KMS-11 (cell line): ENCODE data around the gene UTP3.
"Not testable (repeated sequence)": the region's sequence is repeated elsewhere in the genome, so short reads cannot be mapped to it uniquely, and the experiment has no call there.

Experiments
- H2AFZ ChIP-seq: fragments of 200-600 bp; sonication (generic); 2 replicates; pipeline ENCODE4 v1.6.1; 2016; ENCODE audit warnings: antibody characterized with exemption, mixed run types, low read depth
- H3K27ac ChIP-seq: fragments of 200-600 bp; sonication (generic); 2 replicates; pipeline ENCODE4 v1.6.1; 2016; ENCODE audit warnings: mild to moderate bottlenecking, mixed run types
- H3K27me3 ChIP-seq: fragments of 200-600 bp; sonication (generic); 2 replicates; pipeline ENCODE4 v1.6.1; 2017; ENCODE audit warnings: mild to moderate bottlenecking, low read depth, mixed run types, moderate library complexity; ENCODE audit not compliant: insufficient read depth
- H3K36me3 ChIP-seq: fragments of 200-600 bp; sonication (generic); 2 replicates; pipeline ENCODE4 v1.6.1; 2017; ENCODE audit warnings: mild to moderate bottlenecking, mixed run types; ENCODE audit not compliant: insufficient read depth
- H3K4me1 ChIP-seq: fragments of 200-600 bp; sonication (generic); 2 replicates; pipeline ENCODE4 v1.6.1; 2016; ENCODE audit warnings: mild to moderate bottlenecking, low read depth, mixed run types; ENCODE audit not compliant: poor library complexity, severe bottlenecking
- H3K4me2 ChIP-seq: fragments of 200-600 bp; sonication (generic); 2 replicates; pipeline ENCODE4 v1.7.0; 2016; ENCODE audit warnings: mild to moderate bottlenecking, mixed run types
- H3K4me3 ChIP-seq: fragments of 200-600 bp; sonication (generic); IDR thresholded peaks from 2 replicates; pipeline ENCODE4 v1.6.1; 2017; ENCODE audit warnings: low read depth, low read length, mixed read lengths; ENCODE audit not compliant: insufficient read depth
- H3K79me2 ChIP-seq: fragments of 200-600 bp; sonication (generic); 2 replicates; pipeline ENCODE4 v1.6.1; 2016; ENCODE audit warnings: low read depth, mixed run types; ENCODE audit not compliant: insufficient read depth
- H3K9ac ChIP-seq: fragments of 200-600 bp; sonication (generic); 2 replicates; pipeline ENCODE4 v1.6.1; 2016; ENCODE audit warnings: mild to moderate bottlenecking, mixed run types
- H4K20me1 ChIP-seq: fragments of 200-600 bp; sonication (generic); 2 replicates; pipeline ENCODE4 v1.6.1; 2016; ENCODE audit warnings: mild to moderate bottlenecking, mixed run types; ENCODE audit not compliant: insufficient read depth
- TF ChIP-seq, protein P1 (sequence below): fragments of 200-600 bp; sonication (generic); conservative IDR thresholded peaks from 2 replicates; pipeline ENCODE4 v1.6.1; 2017; ENCODE audit warnings: low read depth, mild to moderate bottlenecking, antibody characterized with exemption, low read length, moderate library complexity, mixed read lengths

UTP3 gene

DNA sequence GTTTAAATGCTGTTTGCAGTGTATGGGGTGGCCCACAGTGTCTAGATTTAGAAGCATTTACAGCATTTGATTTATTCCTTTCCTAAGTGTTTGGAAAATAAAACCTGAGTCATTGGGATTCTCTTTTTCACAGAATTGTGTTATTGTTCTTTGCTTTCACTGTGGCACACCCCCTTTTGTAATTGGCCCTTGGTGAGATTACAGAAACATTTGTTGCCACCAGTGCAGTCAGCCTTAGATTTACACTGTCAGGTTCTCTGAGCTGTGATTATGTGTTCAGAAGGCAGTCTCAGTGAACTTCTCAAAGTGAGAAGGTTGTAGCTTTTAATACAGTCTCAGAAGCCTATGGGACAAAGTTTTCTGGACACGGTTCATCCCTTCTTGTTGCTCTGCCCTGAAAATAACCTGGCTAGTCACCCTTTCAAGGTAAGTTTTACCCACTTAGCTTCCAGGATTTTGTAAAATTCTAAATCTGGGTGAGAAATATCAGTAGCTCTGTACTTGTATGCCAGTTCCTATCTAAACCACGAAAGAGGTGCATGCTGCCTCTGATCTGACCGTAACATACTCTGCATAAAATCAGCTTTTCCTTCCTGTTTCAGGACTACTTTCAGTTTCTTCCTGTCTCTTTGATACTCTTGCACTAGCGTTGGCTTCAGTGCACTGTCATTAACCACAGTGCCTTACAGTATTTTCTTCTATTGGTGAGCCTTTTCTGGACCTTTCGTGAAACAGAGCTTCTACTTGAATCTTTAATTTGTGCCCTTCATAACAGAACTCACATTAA is 46.0 kb downstream of the UTP3 start:
- Histone ChIP-seq H3K4me3 (peak overlapping the region; percentile 79), H3K4me1 (peaks cover 81% of the 10 kb centered on the region), H3K27ac (peak overlapping the region; percentile 58), H4K20me1 (no peaks in the 10 kb centered on the region), H3K9ac (peak overlapping the region; percentile 25; the same call in 1 of the 2 replicates), H3K79me2 (peaks cover 47% of the 10 kb centered on the region; the same call in 1 of the 2 replicates), H3K4me2 (peak overlapping the region; percentile 95), H3K36me3 (no peaks in the 10 kb centered on the region), H3K27me3 (no peaks in the 10 kb centered on the region), H2AFZ (no peak overlapping the region)
- TF ChIP-seq, protein P1, sequence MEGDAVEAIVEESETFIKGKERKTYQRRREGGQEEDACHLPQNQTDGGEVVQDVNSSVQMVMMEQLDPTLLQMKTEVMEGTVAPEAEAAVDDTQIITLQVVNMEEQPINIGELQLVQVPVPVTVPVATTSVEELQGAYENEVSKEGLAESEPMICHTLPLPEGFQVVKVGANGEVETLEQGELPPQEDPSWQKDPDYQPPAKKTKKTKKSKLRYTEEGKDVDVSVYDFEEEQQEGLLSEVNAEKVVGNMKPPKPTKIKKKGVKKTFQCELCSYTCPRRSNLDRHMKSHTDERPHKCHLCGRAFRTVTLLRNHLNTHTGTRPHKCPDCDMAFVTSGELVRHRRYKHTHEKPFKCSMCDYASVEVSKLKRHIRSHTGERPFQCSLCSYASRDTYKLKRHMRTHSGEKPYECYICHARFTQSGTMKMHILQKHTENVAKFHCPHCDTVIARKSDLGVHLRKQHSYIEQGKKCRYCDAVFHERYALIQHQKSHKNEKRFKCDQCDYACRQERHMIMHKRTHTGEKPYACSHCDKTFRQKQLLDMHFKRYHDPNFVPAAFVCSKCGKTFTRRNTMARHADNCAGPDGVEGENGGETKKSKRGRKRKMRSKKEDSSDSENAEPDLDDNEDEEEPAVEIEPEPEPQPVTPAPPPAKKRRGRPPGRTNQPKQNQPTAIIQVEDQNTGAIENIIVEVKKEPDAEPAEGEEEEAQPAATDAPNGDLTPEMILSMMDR, result no peak

DNA sequence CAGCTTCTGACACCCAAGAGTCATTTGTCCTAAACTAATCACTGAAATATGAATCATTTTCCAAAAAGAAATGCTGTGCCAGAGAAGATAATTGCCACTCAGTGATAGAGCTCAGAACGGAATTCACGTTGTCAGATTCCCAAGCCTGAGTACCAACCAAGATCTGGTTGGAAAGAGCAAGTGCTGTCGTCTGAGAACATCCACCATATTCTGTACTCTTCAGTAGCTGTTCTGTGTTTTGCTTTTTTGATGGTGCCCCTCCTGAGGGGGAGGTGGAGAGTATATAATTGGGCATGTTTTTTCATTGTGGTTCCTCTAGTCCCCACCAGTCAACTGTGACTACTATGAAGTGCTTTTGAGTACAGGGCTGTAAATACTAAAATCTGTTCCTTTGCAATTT is 46.6 kb downstream of the UTP3 start:
- Histone ChIP-seq H3K4me3 (peak overlapping the region; percentile 79), H2AFZ (no peak overlapping the region), H3K36me3 (no peaks in the 10 kb centered on the region), H3K27me3 (no peaks in the 10 kb centered on the region), H3K4me2 (peak overlapping the region; percentile 95), H3K27ac (peak overlapping the region; percentile 58), H3K4me1 (peaks cover 86% of the 10 kb centered on the region), H4K20me1 (no peaks in the 10 kb centered on the region), H3K9ac (peak overlapping the region; percentile 25; the same call in 1 of the 2 replicates), H3K79me2 (peaks cover 45% of the 10 kb centered on the region; the same call in 1 of the 2 replicates)
- TF ChIP-seq, protein P1, result no peak

GRCh38 chr4:70735915-70736314 is 47.6 kb downstream of the UTP3 start:
- H3K36me3 ChIP-seq, H4K20me1 ChIP-seq, H3K27me3 ChIP-seq, H3K4me3 ChIP-seq, H3K9ac ChIP-seq, H3K27ac ChIP-seq, H2AFZ ChIP-seq: not testable (repeated sequence)
- H3K4me2 ChIP-seq, result peak overlapping the region; percentile 95
- H3K79me2 ChIP-seq, result peaks cover 45% of the 10 kb centered on the region; the same call in 1 of the 2 replicates
- peaks cover 81% of the 10 kb centered on the region for H3K4me1 ChIP-seq
- TF ChIP-seq, protein P1, result peak; percentile 48

DNA sequence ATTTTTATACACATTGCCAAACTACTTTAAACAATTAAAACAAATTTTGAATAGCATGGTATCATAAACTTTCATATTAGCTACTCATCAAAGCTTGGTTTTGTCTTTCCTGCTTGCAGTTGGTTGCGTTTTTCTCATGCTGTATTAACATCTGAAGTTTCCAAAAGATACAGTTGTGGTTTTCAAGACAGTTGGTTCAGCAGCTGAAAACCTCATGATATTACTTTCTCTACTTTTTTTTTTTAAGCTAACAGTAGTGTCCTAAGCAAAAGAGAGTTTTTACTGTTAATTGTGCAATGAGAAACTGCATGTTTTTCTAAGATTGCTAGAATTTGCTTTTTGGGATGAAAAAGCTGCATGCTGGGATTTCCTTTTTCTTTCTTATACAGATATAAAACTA is 48.7 kb downstream of the UTP3 start:
- H2AFZ ChIP-seq, result no peak overlapping the region
- no peaks in the 10 kb centered on the region; the same call in 1 of the 2 replicates for H4K20me1 ChIP-seq
- peaks cover 39% of the 10 kb centered on the region; the same call in 1 of the 2 replicates for H3K79me2 ChIP-seq
- no peak overlapping the region for H3K4me3 ChIP-seq
- H3K27me3 ChIP-seq, result no peaks in the 10 kb centered on the region
- H3K36me3 ChIP-seq, result no peaks in the 10 kb centered on the region
- H3K4me2 ChIP-seq, result peak overlapping the region; percentile 95
- peaks cover 70% of the 10 kb centered on the region for H3K4me1 ChIP-seq
- TF ChIP-seq, protein P1, result no peak
- H3K27ac ChIP-seq, result peak overlapping the region; percentile 12; the same call in 1 of the 2 replicates
- no peak overlapping the region for H3K9ac ChIP-seq
